Nephron (organoid): ENCODE data around the gene MAPK9.

Experiments used
- H3K27ac Mint-ChIP-seq, 3 experiments: 2 replicates each; pipeline ENCODE4 v1.8.0; 2020; ENCODE audit warnings: mixed read lengths in 3 of 3, mild to moderate bottlenecking in 2 of 3, moderate library complexity in 1 of 3
- H3K27me3 Mint-ChIP-seq: 2 replicates; pipeline ENCODE4 v1.8.0; 2021; ENCODE audit warnings: low read depth, mild to moderate bottlenecking, moderate library complexity, mixed read lengths
- H3K36me3 Mint-ChIP-seq: 2 replicates; pipeline ENCODE4 v1.8.0; 2020; ENCODE audit warnings: low read depth, mixed read lengths
- H3K4me1 Mint-ChIP-seq: 2 replicates; pipeline ENCODE4 v1.8.0; 2020; ENCODE audit warnings: mixed read lengths
- H3K4me3 Mint-ChIP-seq, 3 experiments: 2 replicates each; pipeline ENCODE4 v1.8.0; 2020; ENCODE audit warnings: mild to moderate bottlenecking in 3 of 3, mixed read lengths in 3 of 3, moderate library complexity in 2 of 3
- H3K9me3 Mint-ChIP-seq: 2 replicates; pipeline ENCODE4 v1.8.0; 2020; ENCODE audit warnings: mixed read lengths
- CTCF ChIP-seq, 3 experiments: fragments of 200-600 bp; sonication (generic); IDR thresholded peaks; one replicate each; pipeline ENCODE4 v1.5.0; 2021; ENCODE audit warnings: antibody characterized with exemption in 3 of 3; ENCODE audit not compliant: unreplicated experiment in 3 of 3

Gene MAPK9

DNA sequence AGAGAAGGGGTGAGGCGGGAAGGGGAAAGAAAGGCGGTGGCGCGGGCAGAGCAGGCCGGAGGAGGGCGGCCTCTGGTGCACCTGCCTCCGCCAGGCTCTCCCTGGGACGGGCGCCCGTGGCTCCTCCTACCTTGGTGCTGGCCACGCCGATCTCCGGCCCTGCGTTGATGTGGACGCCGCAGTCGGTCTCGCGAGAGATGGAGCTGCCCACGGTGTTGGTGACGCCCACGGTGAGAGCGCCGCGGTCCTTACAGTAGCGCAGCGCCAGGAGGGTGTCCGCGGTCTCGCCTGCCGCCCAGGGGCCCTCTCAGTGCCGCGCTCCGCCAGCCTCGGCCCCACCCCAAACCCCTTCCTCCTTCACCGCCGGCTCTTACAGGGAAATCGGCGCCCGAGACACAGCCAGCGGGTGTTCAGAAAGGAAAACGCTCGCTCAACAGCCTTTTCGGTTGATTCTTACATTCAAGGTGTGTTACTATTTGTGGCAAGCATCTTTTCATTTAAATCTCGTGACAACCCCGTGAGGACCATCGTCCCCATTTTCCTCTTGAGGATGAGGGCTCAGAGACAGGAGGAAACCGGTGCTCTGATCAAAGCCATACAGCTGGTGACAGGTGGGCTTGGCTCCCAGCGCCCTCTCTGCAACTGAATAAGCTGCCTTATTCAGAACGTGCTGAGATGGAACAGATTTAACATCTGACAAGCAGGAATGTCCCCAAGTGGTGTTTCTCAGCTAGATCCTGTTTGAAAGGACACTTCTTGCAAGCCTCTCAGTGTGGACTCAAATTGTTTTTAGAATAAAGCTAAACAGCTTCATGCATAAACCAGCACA lies 22.0 kb upstream of the MAPK9 start:
- Mint-ChIP-seq H3K27ac (no peak overlapping the region), H3K9me3 (no peaks in the 10 kb centered on the region), H3K4me1 (peaks cover 6% of the 10 kb centered on the region), H3K36me3 (peaks cover 32% of the 10 kb centered on the region), H3K27me3 (peaks cover 5% of the 10 kb centered on the region), H3K4me3 (no peak overlapping the region)
- no peak for TF ChIP-seq CTCF (IDR thresholded peaks at IDR 0.05; ENCODE audit: unreplicated experiment in 3 of 3)

DNA sequence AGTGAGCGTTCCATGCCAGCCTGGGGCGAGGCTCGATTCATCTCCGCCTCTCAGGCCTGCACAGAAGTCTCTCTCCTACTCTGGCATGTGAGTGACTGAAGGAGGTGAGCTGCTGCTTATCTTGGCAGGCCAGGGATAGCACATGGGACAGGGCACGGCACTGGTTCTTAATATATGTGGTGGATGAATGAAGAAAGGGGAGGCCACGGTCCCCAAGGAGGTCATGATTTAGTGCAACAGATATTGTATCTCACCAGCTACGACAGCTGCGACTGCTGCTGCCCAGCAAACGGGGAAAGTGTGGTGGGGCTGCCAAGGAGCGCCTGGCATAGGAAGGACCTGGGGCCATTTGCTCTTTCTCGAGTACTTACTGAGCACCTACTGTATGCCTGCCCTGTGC lies 19.3 kb upstream of the MAPK9 start:
- H3K27ac Mint-ChIP-seq = no peak overlapping the region
- no peaks in the 10 kb centered on the region for H3K9me3 Mint-ChIP-seq
- no peak for TF ChIP-seq CTCF (IDR thresholded peaks at IDR 0.05; ENCODE audit: unreplicated experiment in 3 of 3)
- no peak overlapping the region for H3K4me3 Mint-ChIP-seq
- H3K4me1 Mint-ChIP-seq = peaks cover 6% of the 10 kb centered on the region
- peaks cover 5% of the 10 kb centered on the region for H3K27me3 Mint-ChIP-seq
- H3K36me3 Mint-ChIP-seq = peaks cover 22% of the 10 kb centered on the region

DNA sequence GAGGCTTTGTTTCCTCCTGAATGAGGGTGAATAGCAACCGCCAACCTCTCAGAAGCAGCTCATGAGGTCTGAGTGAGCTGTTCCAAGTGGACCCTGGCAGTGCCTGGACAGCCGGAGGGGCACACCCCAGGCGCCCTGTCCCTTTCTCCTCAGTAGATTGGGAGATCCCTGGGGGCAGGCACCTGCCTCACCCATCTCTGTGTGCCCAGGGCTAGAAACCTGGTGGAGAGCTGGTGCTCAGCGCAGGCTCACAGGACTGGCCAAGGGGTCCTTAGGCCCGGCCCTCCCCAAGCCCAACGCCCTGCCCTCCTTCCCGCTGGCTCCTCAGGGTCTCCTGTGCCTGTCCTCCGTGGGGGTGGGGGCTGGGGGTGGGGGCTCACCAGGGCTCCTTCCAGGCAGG lies 14.9 kb upstream of the MAPK9 start:
- peaks cover 26% of the 10 kb centered on the region for H3K36me3 Mint-ChIP-seq
- peaks cover 5% of the 10 kb centered on the region for H3K27me3 Mint-ChIP-seq
- no peak overlapping the region for H3K4me3 Mint-ChIP-seq
- no peaks in the 10 kb centered on the region for H3K9me3 Mint-ChIP-seq
- H3K27ac Mint-ChIP-seq = no peak overlapping the region
- no peak for TF ChIP-seq CTCF (IDR thresholded peaks at IDR 0.05; ENCODE audit: unreplicated experiment in 3 of 3)
- H3K4me1 Mint-ChIP-seq = peaks cover 6% of the 10 kb centered on the region

GRCh38 chr5:180305481-180305880 lies 13.6 kb upstream of the MAPK9 start:
- Mint-ChIP-seq H3K27me3 (no peaks in the 10 kb centered on the region), H3K4me3 (no peak overlapping the region), H3K9me3 (no peaks in the 10 kb centered on the region), H3K36me3 (peaks cover 24% of the 10 kb centered on the region), H3K4me1 (no peaks in the 10 kb centered on the region), H3K27ac (no peak overlapping the region)
- no peak for TF ChIP-seq CTCF (IDR thresholded peaks at IDR 0.05; ENCODE audit: unreplicated experiment in 3 of 3)

DNA sequence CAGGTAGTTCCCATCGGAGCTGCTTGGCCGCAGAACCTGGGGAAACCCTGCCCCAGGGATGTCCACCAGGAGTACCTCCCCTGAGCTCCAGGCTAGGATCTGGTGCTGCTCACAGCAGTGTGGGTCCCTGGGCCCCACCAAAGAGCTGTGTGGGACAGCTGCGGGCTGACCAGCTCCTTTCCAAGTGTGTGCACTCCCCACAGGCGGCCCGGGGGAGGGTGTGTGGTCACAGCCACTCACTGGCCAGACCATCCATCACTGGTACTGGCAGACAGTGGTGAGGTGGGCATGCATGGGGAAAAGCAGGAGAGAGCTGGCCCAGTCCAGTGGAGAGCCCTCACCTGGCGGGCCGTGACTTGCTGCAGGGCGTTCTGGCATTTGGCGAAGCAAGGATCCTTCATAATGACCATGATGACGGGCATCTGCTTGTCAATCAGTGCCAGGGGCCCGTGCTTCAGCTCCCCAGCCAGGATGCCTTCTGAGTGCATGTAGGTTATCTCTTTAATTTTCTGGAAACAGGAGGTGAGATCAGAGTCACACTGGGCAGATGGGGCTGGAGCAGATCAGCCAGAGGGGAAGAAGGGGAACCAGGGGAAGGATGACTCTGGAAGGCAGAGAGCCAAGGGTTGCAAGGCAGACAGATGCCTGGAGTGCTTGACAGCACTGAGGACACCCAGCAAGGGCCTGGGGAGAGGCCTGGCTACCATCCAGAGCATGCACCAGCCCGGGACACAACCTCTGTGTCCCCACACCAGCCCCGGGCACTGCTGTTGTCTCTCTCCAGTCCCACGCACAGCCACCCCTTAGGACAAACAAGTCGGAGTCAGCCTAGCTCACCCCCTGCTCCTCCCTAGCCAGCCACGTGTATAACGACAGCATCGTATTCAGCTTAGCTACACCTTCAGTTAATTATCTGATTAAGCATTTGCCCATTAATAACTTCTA lies 12.8 kb upstream of the MAPK9 start:
- Mint-ChIP-seq H3K4me3 (no peak overlapping the region), H3K9me3 (no peaks in the 10 kb centered on the region)
- TF ChIP-seq CTCF (IDR thresholded peaks at IDR 0.05; ENCODE audit: unreplicated experiment in 3 of 3) = no peak

More for the DNA sequence above, 12.8 kb upstream of the MAPK9 start:
- Mint-ChIP-seq H3K4me1 (no peaks in the 10 kb centered on the region), H3K27me3 (no peaks in the 10 kb centered on the region), H3K27ac (no peak overlapping the region), H3K36me3 (peaks cover 24% of the 10 kb centered on the region)
